ENCODE data around the gene SPRY4.
"Not testable (repeated sequence)": the region's sequence is repeated elsewhere in the genome, so short reads cannot be mapped to it uniquely, and the experiment has no call there.

Gene SPRY4, protein sequence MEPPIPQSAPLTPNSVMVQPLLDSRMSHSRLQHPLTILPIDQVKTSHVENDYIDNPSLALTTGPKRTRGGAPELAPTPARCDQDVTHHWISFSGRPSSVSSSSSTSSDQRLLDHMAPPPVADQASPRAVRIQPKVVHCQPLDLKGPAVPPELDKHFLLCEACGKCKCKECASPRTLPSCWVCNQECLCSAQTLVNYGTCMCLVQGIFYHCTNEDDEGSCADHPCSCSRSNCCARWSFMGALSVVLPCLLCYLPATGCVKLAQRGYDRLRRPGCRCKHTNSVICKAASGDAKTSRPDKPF

GRCh38 chr5:142324871-142325724 lies at the start of gene SPRY4:
SPRY4 (minus strand) TSS chr5:142325021; CDS start chr5:142315108, 9,913 bp downstream.
- no peak for TF ChIP-seq CTCF (IDR thresholded peaks at IDR 0.05; ENCODE audit: low read depth, low read length, missing control alignments)
- H3K4me3 ChIP-seq (ENCODE audit: low read depth, low read length), result peak within 1 kb of the TSS; percentile 56
- peak; percentile 70 for DNase-seq (ENCODE audit: low read depth)

GRCh38 chr5:142368529-142368928 lies 43.7 kb upstream of the SPRY4 start:
- no peak overlapping the region for H3K4me3 ChIP-seq (ENCODE audit: low read depth, low read length)
- no peak for TF ChIP-seq CTCF (IDR thresholded peaks at IDR 0.05; ENCODE audit: low read depth, low read length, missing control alignments)
- DNase-seq (ENCODE audit: low read depth), result no peak

GRCh38 chr5:142366007-142366406 lies 41.2 kb upstream of the SPRY4 start:
- DNase-seq (ENCODE audit: low read depth), result no peak
- no peak overlapping the region for H3K4me3 ChIP-seq (ENCODE audit: low read depth, low read length)
- no peak for TF ChIP-seq CTCF (IDR thresholded peaks at IDR 0.05; ENCODE audit: low read depth, low read length, missing control alignments)

DNA sequence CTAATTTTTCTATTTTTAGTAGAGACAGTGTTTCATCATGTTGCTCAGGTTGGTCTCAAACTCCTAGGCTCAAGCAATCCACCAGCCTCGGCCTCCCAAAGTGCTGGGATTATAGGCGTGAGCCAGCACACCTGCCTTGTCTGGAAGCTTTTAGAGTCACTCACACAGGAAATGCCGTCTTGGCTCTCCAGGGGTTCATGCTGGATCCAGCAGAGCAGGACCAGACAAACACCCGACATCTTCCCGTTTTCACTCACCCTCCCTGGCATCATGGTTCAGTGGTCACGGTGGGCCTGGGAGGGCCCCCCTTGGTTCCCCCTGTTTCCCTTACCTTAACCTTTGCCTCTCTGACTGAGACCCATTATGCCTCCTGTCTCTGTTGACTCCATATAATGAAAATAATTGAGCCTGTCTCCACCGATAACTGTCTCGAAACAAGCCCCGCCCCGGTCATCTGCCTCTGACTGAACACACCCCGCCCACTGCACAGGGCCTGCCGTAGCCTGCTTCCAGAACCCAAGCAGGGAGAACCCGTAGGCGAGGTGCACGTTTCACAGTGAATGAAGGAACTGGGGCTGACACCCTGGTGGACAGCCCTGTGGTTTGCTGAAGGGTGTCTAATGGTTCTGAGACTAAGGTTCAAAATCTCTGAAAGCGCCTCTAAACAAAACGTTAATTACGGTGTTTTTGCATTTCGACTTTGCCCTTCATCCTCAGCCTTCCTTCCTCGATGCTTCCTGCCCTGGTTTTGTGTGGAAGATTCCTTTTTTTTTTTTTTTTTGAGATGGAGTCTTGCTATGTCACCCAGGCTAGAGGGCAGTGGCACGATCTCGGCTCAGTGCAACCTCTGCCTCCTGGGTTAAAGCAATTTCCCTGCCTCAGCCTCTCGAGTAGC lies 39.7 kb upstream of the SPRY4 start:
- peak; percentile 31 for DNase-seq (ENCODE audit: low read depth)
- no peak overlapping the region; the same call in 1 of the 2 replicates for H3K4me3 ChIP-seq (ENCODE audit: low read depth, low read length)
- TF ChIP-seq CTCF (IDR thresholded peaks at IDR 0.05; ENCODE audit: low read depth, low read length, missing control alignments), result peak; percentile 9

DNA sequence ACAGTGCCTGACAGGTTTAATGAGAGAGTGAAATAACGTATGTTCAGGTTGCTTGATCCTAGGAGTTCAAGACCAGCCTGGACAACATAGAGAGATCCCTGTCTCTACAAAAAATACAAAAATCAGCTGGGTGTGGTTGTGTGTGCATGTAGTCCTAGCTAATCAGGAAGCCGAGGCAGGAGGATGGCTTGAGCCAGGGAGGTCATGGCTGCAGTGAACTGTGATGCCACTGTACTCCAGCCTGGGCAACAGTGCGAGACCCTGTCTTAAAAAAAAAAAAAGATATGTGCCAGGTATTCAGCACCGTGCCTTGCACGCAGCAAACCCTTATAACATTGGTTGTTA lies 38.8 kb upstream of the SPRY4 start:
- no peak for TF ChIP-seq CTCF (IDR thresholded peaks at IDR 0.05; ENCODE audit: low read depth, low read length, missing control alignments)
- no peak for DNase-seq (ENCODE audit: low read depth)
- no peak overlapping the region for H3K4me3 ChIP-seq (ENCODE audit: low read depth, low read length)

DNA sequence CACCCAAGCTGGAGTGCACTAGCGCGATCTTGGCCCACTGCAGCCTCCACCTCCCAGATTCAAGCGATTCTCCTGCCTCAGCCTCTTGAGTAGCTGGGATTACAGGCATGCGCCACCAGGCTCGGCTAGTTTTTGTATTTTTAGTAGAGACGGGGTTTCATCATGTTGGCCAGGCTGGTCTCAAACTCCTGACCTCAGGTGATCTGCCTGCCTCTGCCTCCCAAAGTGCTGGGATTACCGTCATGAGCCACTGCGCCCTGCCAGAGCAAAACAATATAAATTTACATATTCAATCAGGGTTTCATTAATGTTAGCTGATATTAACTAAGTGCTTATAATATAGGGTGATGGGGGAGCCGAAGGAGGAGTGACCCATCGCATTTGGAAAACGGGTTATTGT lies 37.4 kb upstream of the SPRY4 start:
- not testable (repeated sequence) for H3K4me3 ChIP-seq (ENCODE audit: low read depth, low read length); DNase-seq (ENCODE audit: low read depth)

GRCh38 chr5:142360607-142361120 lies 35.8 kb upstream of the SPRY4 start:
- H3K4me3 ChIP-seq (ENCODE audit: low read depth, low read length), result no peak overlapping the region
- DNase-seq (ENCODE audit: low read depth), result no peak
- no peak for TF ChIP-seq CTCF (IDR thresholded peaks at IDR 0.05; ENCODE audit: low read depth, low read length, missing control alignments)

All from GM12864 (cell line).